HT-29 (cell line): ENCODE measurements around the gene DNAJB1. TPM values are rescaled to one million over a fixed set of nuclear protein-coding genes. Genes with fewer than 3 reads are reported as not detected.
A peak's percentile ranks its signal among the peaks of the same experiment; 100 is the strongest.
"Not testable (repeated sequence)": the region's sequence is repeated elsewhere in the genome, so short reads cannot be mapped to it uniquely, and the experiment has no call there.

Experiments
- DNase-seq: peaks from one replicate; pipeline ENCODE4 v3.0.0-alpha.2; 2015; ENCODE audit warnings: low spot score
- total RNA-seq: library from RNA; depleted of rRNA; stranded (reverse); fragments of >200 nt; shearing (Covaris generic); gene quantifications from 2 replicates; pipeline ENCODE4 v1.2.3, GENCODE V29; 2014

The DNAJB1 gene
- total RNA-seq, 1 experiment from 2014 or later = 77.7 TPM

DNA sequence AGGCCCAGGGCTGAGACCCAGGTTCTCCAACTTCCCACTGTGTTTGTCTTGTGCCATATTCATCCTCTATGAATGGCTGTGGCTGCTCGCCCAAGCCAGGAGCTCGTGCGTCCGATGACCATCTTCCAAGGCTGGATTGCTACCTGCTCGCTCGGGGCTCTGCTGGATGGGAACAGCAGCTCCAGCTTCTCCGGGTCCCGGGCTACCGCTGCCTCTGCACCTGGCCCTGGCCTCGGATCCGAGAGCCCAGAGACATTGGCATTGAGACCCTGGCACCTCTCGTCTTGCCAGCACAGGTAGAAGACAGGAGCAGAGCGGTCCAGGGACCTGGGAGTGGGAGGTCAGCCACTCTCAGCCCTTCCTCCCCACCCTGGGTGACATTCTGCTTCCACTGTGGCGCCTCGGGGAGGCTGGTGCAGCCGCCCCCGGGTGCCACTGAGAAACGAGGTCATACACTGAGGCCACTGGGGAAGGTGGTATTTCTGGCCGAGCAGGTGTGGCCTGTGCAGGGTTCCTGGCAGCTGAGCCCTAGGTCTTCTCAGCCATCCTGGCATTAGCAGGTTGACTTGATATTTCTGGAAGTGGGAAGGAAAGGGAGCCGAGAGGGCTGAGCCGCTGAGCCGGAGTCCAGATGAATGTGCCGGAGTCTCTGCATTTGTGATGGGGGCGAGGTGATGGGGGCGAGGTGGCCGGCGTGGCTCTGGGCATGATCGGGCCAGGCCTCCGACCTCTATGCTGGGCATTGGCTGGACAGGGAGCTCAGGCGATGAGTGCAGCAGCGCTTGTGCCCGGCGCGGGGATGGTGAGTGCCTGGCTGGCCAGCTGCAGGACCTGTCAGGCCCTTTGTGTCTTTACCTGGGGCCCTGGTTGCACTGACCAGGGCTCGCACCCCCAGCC, 35.1 kb upstream of the DNAJB1 start:
- no peak for DNase-seq

DNA sequence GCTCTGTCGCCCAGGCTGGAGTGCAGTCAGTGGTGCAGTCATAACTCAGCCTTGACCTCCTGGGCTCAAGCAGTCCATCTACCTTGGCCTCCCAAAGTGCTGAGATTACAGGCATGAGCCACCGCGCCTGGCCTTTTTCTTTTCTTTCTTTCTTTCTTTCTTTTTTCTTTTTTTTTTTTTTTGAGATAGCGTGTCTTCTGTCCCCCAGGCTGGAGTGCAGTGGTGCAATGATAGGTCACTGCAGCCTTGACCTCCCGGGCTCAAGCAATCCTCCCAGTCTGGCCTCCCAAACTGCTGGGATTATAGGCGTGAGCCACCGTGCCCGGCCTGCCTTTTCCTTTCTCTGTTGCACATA, 33.8 kb upstream of the DNAJB1 start:
- not testable (repeated sequence) for DNase-seq

DNA sequence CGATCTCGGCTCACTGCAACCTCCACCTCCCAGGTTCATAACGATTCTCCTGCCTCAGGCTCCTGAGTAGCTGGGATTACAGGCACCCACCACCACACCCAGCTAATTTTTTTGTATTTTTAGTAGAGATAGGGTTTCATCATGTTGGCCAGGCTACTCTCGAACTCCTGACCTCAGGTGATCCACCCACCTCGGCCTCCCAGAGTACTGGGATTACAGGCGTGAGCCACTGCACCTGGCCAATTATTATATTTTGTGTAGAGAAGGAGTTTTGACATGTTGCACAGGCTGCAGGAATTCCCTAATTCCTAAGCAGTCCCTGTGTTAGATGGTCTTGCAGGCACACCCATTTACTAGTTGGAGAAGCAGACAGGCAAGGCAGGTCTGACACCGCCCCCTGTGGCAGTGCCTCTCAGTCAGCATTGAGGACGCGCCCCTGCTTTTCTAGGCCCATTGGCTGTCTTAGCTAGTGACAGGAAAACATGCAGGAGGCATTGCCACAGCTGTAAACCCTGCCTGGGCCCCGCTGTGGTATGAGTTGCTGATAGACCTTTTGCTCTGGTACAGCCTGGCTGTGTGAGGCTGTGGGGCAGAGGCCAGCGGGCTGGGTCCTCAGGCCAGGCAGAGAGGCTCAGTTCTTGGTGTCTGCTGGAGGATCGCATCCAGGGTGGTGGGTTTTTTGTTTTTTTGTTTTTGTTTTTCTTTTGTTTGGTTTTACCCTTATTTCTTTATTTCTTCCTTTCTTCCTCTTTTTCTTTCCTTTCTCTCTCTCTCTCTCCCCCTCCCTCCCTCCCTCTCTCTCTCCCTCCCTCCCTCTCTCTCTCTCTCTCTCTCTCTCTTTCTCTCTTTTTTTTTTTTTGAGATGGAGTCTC, 33.2 kb upstream of the DNAJB1 start:
- DNase-seq = peak; percentile 66

- DNase-seq = peak; percentile 68
Observed at GRCh38 chr19:14550201-14550754, 32.1 kb upstream of the DNAJB1 start.

DNA sequence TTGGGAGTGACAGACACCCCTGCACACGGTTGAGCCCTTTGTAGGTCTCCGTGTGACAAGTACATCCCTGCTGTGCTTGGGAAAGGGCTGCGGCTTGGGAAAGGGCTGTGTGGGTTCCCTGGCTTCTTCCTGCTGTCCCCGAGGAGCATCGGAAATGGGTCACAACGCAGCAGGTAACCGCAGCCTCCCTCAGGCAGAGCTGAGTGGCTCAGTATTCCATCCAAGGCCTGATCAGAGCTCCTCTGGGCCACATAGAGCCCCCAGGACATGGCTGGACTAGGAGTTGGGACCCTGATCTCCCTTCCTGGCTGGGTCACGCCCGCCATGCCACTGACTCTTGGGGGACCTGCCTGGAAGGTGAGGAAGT, 27.5 kb upstream of the DNAJB1 start:
- no peak for DNase-seq

- no peak for DNase-seq
Observed at GRCh38 chr19:14544977-14545715, 26.9 kb upstream of the DNAJB1 start.

GRCh38 chr19:14544047-14544446, 25.9 kb upstream of the DNAJB1 start:
- DNase-seq = no peak

GRCh38 chr19:14542711-14543328, 24.6 kb upstream of the DNAJB1 start:
- peak; percentile 27 for DNase-seq

DNA sequence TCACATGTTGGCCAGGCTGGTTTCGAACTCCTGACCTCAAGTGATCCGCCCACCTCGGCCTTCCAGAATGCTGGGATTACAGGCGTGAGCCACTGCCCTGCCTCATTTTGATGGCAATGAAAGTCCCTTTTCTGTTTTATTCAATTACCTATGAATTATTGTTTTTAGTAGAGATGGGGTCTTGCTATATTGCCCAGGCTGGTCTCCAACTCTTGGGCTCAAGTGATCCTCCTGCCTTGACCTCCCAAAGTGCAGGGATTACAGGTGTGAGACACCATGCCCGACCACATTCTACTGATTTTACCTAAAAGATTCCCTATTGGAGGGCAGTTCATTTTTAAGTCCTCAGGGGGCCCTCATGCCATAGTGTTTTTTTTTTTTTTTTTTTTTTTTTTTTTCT, 23.8 kb upstream of the DNAJB1 start:
- not testable (repeated sequence) for DNase-seq

- no peak for DNase-seq
Observed at GRCh38 chr19:14540741-14541525, 22.7 kb upstream of the DNAJB1 start.

GRCh38 chr19:14536926-14537692, 18.9 kb upstream of the DNAJB1 start:
- peak; percentile 76 for DNase-seq

DNA sequence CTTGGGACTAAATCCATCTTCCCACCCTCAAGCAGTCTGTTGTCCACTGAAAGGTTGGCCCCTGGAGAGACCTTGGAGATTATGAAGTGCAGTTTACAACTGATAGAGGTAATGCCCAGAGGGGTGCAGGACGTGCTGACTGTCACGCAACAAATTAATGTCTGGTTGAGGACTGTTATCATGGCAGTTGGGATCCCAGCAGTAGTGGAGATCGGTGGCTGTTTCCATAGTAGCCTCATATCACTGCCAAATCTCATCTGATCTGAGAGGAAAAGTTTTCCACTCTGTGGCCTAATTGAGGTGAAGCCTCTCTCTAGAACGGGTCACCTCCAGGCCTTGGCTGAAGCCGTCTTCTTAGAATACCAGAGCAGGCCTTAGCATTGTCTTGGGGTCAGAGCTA, 15.3 kb upstream of the DNAJB1 start:
- DNase-seq = no peak

- DNase-seq = no peak
Observed at GRCh38 chr19:14530506-14530905, 12.3 kb upstream of the DNAJB1 start.

GRCh38 chr19:14530005-14530348, 11.8 kb upstream of the DNAJB1 start:
- no peak for DNase-seq

GRCh38 chr19:14529254-14530004, 11.2 kb upstream of the DNAJB1 start, which contains the start of gene TECR:
TECR (plus strand) TSS chr19:14529594; CDS start chr19:14529697, 103 bp downstream.
- peak; percentile 99 for DNase-seq

DNA sequence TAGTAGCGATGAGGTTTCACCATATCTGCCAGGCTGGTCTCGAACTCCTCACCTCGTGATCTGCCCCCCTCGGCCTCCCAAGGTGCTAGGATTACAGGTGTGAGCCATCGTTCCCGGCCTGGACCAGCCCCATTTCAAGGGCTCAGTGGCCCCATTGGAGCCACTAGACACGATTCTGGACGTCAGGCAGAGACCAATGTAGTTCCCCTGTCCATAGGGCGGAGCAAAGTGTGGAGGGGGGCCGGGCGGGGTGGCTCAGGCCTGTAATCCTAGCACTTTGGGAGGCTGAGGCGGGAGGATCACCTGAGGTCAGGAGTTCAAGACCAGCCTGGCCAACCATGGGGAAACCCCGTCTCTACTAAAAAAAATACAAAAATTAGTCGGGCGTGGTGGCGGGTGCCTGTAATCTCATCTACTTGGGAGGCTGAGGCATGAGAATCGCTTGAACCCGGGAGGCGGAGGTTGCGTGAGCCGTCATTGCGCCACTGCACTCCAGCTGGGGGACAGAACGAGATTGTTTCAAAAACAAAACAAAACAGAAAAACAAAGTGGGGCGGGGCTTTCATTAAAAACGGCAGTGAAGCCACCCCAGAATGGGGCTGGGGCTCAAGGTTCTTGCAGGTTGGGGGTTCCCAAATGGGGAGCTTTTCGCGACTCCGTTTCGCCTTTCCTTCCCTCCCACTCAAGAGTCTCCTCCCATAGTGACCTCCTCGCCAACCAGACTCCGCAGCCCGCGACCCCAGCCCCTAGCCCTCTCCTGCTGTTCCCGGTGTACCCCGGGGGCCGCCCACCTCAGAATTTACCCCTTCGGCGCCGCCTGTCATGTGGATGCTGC, 10.4 kb upstream of the DNAJB1 start:
- no peak for DNase-seq

DNA sequence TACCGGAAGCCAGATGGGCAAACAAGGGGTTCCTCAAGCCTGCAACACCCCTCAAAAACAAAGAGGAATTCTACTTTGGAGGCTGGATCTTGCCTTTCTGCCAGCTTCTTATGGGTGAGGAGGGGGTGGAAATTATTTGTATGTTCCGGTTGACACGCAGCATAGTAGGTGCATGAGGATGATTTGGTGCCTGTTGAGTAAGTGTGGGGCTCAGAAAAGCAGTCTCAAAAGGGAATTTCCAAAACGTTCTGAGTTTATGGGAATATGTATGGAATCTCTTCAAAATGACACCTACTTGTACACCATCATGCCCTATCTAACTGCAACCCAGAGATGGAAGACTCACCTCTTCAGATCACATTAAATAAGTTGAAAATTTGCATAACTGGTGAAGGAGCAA, 8.2 kb upstream of the DNAJB1 start:
- DNase-seq = no peak

- DNase-seq = no peak
Observed at GRCh38 chr19:14525729-14526128, 7.5 kb upstream of the DNAJB1 start.
